Glutamatergic neuron (in vitro differentiated cells): ENCODE measurements around the gene MSMO1. TPM values are rescaled to one million over a fixed set of nuclear protein-coding genes. Genes with fewer than 3 reads are reported as not detected.

ENCODE experiments used
- DNase-seq: peaks from one replicate; pipeline ENCODE4 v3.0.0; 2022
- H3K27ac Mint-ChIP-seq: one replicate; pipeline ENCODE4 v1.8.0; 2020; ENCODE audit warnings: mild to moderate bottlenecking, mixed read lengths, inconsistent platforms; ENCODE audit not compliant: unreplicated experiment
- H3K27me3 Mint-ChIP-seq: one replicate; pipeline ENCODE4 v1.8.0; 2020; ENCODE audit warnings: mild to moderate bottlenecking, moderate library complexity, mixed read lengths, inconsistent platforms; ENCODE audit not compliant: unreplicated experiment
- H3K36me3 Mint-ChIP-seq: one replicate; pipeline ENCODE4 v1.8.0; 2020; ENCODE audit warnings: mild to moderate bottlenecking, mixed read lengths, inconsistent platforms; ENCODE audit not compliant: unreplicated experiment
- H3K4me1 Mint-ChIP-seq: one replicate; pipeline ENCODE4 v1.8.0; 2020; ENCODE audit warnings: mild to moderate bottlenecking, low read depth, mixed read lengths, inconsistent platforms; ENCODE audit not compliant: unreplicated experiment
- H3K4me3 Mint-ChIP-seq: one replicate; pipeline ENCODE4 v1.8.0; 2020; ENCODE audit warnings: mild to moderate bottlenecking, mixed read lengths, inconsistent platforms; ENCODE audit not compliant: unreplicated experiment
- H3K9me3 Mint-ChIP-seq: one replicate; pipeline ENCODE4 v1.8.0; 2020; ENCODE audit warnings: mild to moderate bottlenecking, moderate library complexity, mixed read lengths, inconsistent platforms; ENCODE audit not compliant: unreplicated experiment
- total RNA-seq: library from RNA; stranded (reverse); fragmentation: NEBNext Ultra II Directional; extraction: Animal tissue kit (Norgen Biotek cat#: 25700); gene quantifications from one replicate; pipeline ENCODE4 v1.2.1, GENCODE V29; 2021; ENCODE audit not compliant: unreplicated experiment
- TF ChIP-seq, protein P1 (sequence below): fragments of 200-600 bp; sonication (generic); IDR thresholded peaks from one replicate; pipeline ENCODE4 v1.5.0; 2021; ENCODE audit not compliant: partially characterized antibody, unreplicated experiment

Gene MSMO1
- total RNA-seq, 1 donor from 2014 or later, result 180 TPM

DNA sequence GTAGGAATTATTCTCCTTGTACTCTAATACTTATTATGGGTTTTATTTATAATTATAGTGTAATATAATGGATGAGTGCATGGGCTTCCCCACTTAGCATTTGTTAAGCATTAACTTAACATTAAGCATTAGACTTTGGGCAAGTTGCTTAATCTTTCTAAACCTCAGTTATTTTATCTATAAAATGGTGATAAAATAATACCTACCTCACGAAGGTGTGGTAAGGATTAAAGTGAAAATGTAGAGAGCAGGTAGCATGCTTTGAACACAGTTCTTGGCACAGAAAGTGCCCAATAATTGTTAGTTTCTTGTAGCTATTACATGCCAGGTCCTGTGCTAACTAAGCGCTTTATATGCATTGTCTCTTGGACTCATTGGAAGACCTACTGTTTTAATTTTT lies 2.6 kb downstream of the MSMO1 start:
- H3K27ac Mint-ChIP-seq, result no peak overlapping the region
- peaks cover 26% of the 10 kb centered on the region for H3K4me1 Mint-ChIP-seq
- no peak for DNase-seq
- H3K36me3 Mint-ChIP-seq, result peaks cover 5% of the 10 kb centered on the region
- H3K4me3 Mint-ChIP-seq, result no peak overlapping the region
- TF ChIP-seq, protein P1, sequence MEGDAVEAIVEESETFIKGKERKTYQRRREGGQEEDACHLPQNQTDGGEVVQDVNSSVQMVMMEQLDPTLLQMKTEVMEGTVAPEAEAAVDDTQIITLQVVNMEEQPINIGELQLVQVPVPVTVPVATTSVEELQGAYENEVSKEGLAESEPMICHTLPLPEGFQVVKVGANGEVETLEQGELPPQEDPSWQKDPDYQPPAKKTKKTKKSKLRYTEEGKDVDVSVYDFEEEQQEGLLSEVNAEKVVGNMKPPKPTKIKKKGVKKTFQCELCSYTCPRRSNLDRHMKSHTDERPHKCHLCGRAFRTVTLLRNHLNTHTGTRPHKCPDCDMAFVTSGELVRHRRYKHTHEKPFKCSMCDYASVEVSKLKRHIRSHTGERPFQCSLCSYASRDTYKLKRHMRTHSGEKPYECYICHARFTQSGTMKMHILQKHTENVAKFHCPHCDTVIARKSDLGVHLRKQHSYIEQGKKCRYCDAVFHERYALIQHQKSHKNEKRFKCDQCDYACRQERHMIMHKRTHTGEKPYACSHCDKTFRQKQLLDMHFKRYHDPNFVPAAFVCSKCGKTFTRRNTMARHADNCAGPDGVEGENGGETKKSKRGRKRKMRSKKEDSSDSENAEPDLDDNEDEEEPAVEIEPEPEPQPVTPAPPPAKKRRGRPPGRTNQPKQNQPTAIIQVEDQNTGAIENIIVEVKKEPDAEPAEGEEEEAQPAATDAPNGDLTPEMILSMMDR, result no peak
- H3K27me3 Mint-ChIP-seq, result peaks cover 4% of the 10 kb centered on the region
- H3K9me3 Mint-ChIP-seq, result no peaks in the 10 kb centered on the region

DNA sequence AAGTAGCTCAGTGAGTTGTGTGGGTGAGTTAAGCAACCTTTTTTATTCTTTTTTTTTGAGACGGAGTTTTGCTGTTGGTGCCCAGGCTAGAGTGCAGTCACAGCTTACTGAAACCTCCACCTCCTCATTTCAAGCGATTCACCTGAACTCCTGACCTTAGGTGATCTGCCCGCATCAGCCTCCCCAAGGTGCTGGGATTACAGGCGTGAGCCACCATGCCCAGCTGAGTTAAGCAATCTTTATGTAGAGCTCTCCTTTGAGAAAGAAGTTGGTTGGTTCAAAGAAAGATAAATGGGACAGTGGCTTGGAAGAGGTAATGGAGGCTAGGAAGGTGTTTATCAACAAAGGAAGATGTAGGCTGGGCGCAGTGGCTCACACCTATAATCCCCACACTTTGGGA lies 3.2 kb downstream of the MSMO1 start:
- Mint-ChIP-seq H3K27me3 (peaks cover 4% of the 10 kb centered on the region), H3K9me3 (no peaks in the 10 kb centered on the region), H3K36me3 (no peaks in the 10 kb centered on the region), H3K4me3 (no peak overlapping the region), H3K4me1 (peaks cover 31% of the 10 kb centered on the region), H3K27ac (peak overlapping the region; percentile 7)
- TF ChIP-seq, protein P1, result no peak
- DNase-seq, result no peak

DNA sequence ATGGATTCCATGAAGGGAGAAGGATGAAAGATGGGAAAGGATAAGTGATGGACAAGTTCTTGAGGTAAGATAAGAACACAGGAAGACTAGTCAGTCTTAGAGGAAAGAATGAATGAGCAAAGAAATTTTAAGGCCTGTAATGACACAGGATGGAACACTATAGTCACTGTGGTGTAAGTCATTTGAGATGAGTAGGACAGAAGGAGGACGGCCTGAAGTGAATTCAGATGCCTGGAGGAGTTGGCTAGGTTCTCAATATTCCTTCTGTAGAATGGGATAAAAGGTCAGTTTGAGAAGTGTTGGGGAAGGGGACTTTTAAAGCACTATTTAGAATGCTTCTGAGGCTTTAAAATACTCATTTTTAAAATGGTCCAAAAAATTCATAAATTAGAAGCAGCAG lies 3.9 kb downstream of the MSMO1 start:
- no peak overlapping the region for H3K4me3 Mint-ChIP-seq
- no peaks in the 10 kb centered on the region for H3K9me3 Mint-ChIP-seq
- DNase-seq, result no peak
- H3K27ac Mint-ChIP-seq, result peak overlapping the region; percentile 60
- no peaks in the 10 kb centered on the region for H3K36me3 Mint-ChIP-seq
- H3K27me3 Mint-ChIP-seq, result peaks cover 3% of the 10 kb centered on the region
- peaks cover 28% of the 10 kb centered on the region for H3K4me1 Mint-ChIP-seq
- TF ChIP-seq, protein P1, result no peak

DNA sequence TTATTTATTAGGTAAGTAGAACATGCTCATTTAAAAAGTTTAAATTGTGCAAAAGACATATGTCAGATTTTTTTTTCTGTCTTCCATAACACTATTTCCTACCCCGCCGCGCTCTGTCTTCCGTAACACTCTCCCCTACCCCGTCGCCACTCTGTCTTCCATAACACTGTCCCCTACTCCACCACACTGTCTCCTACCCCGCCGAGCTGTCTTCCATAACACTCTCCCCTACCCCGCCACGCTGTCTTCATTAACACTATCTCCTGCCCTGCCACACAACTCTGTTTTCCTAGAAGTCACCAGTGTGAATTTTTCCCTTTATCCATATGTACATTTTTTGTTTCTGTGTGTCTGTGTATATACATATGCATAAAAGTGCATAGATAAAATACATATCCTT lies 4.4 kb downstream of the MSMO1 start:
- Mint-ChIP-seq H3K27ac (peak overlapping the region; percentile 57), H3K4me1 (peaks cover 28% of the 10 kb centered on the region), H3K36me3 (no peaks in the 10 kb centered on the region), H3K27me3 (peaks cover 2% of the 10 kb centered on the region), H3K9me3 (no peaks in the 10 kb centered on the region), H3K4me3 (no peak overlapping the region)
- DNase-seq, result no peak
- TF ChIP-seq, protein P1, result no peak

DNA sequence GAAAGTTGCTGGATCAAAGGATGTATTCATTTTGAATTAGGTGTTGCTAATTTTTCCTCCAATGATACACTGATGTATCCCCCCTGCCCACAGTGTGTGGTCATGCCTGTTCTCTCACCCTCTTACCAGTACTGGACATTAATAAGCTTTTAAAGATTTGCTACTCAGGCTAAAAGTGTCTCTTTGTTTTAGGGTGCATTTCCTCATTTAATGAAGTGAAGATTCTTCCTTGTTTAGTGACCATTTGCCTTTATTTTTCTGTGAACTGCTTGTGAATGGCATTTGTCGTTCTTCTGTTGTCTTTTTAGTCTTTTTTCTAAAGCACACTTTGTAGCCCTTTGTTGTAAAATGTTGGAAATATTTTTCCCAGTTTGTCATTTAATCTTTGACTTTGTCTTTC lies 5.0 kb downstream of the MSMO1 start:
- peak overlapping the region; percentile 71 for H3K27ac Mint-ChIP-seq
- peaks cover 2% of the 10 kb centered on the region for H3K27me3 Mint-ChIP-seq
- TF ChIP-seq, protein P1, result no peak
- no peak overlapping the region for H3K4me3 Mint-ChIP-seq
- peaks cover 28% of the 10 kb centered on the region for H3K4me1 Mint-ChIP-seq
- DNase-seq, result no peak
- no peaks in the 10 kb centered on the region for H3K36me3 Mint-ChIP-seq
- H3K9me3 Mint-ChIP-seq, result no peaks in the 10 kb centered on the region
